RWPE1 (cell line): ENCODE measurements around the gene KDM2A.
A peak's percentile ranks its signal among the peaks of the same experiment; 100 is the strongest.

Experiments
- CTCF ChIA-PET: fragments of 350-600 bp; sonication (Branson Sonifier 250); formaldehyde crosslinking; extraction: SDS; loops from one replicate; lab custom pipeline; 2021; lab: Yijun Ruan, JAX
- POLR2A ChIA-PET: fragments of 400-600 bp; formaldehyde crosslinking; extraction: SDS; loops from one replicate; lab custom pipeline; 2020; ENCODE audit warnings: antibody characterized with exemption; ENCODE audit not compliant: low non-redundant PET; lab: Yijun Ruan, JAX
- DNase-seq: peaks from one replicate; pipeline ENCODE4 v3.0.0; 2012; ENCODE audit warnings: low spot score
- H3K27ac ChIP-seq: fragments of 450-650 bp; 2 replicates; pipeline ENCODE4 v1.5.1; 2017
- CTCF ChIP-seq: fragments of 450-650 bp; conservative IDR thresholded peaks from 2 replicates; pipeline ENCODE4 v1.5.1; 2017; ENCODE audit warnings: low read depth, mild to moderate bottlenecking

Gene KDM2A

GRCh38 chr11:67293090-67293489 is 174.0 kb downstream of the KDM2A start:
- ChIA-PET POLR2A (no interaction called here), CTCF (interaction anchor here (1.1 kb wide), 1 partner anchor 9 kb away, joined by 3 read pairs; no protein-coding TSS in a partner anchor)
- no peak for TF ChIP-seq CTCF
- H3K27ac ChIP-seq, result no peak overlapping the region
- DNase-seq, result no peak

- no peak for DNase-seq
- ChIA-PET CTCF (no interaction called here), POLR2A (no interaction called here)
Observed at GRCh38 chr11:67295846-67296245, 176.8 kb downstream of the KDM2A start.

GRCh38 chr11:67298786-67299185 is 179.7 kb downstream of the KDM2A start:
- peak overlapping the region; percentile 99 for H3K27ac ChIP-seq
- ChIA-PET CTCF (interaction anchor here (0.6 kb wide), 3 partner anchors 10 to 638 kb away, joined by 3 to 6 read pairs (median 4); no protein-coding TSS in a partner anchor), POLR2A (interaction anchor here (0.8 kb wide), 1 partner anchor 18 kb away, joined by 3 read pairs; no protein-coding TSS in a partner anchor)
- TF ChIP-seq CTCF, result no peak
- DNase-seq, result no peak

More at GRCh38 chr11:67295846-67296245, 176.8 kb downstream of the KDM2A start:
- no peak for TF ChIP-seq CTCF
- no peak overlapping the region for H3K27ac ChIP-seq

- POLR2A ChIA-PET, result no interaction called here
- no peak for TF ChIP-seq CTCF
- DNase-seq, result no peak
- CTCF ChIA-PET, result interaction anchor here (0.5 to 1.0 kb wide), 2 partner anchors 74 to 83 kb away, joined by 3 to 4 read pairs; no protein-coding TSS in a partner anchor
- peak overlapping the region; percentile 99 for H3K27ac ChIP-seq
Observed at GRCh38 chr11:67299471-67300191, 180.6 kb downstream of the KDM2A start.

- H3K27ac ChIP-seq, result peak overlapping the region; percentile 99
- ChIA-PET CTCF (interaction anchor here (0.5 to 1.6 kb wide), 2 partner anchors 18 to 74 kb away, joined by 4 to 5 read pairs; no protein-coding TSS in a partner anchor), POLR2A (no interaction called here)
- no peak for DNase-seq
- TF ChIP-seq CTCF, result no peak
Observed at GRCh38 chr11:67300256-67300755, 181.2 kb downstream of the KDM2A start.

- peak overlapping the region; percentile 99 for H3K27ac ChIP-seq
- DNase-seq, result no peak
- CTCF ChIA-PET, result interaction anchor here (0.8 to 1.6 kb wide), 2 partner anchors 16 to 17 kb away, joined by 4 to 5 read pairs; no protein-coding TSS in a partner anchor
- TF ChIP-seq CTCF, result no peak
- POLR2A ChIA-PET, result no interaction called here
Observed at GRCh38 chr11:67300756-67301312, 181.8 kb downstream of the KDM2A start.
